Measurements from ENCODE around the gene TSPAN3.

Gene TSPAN3

DNA sequence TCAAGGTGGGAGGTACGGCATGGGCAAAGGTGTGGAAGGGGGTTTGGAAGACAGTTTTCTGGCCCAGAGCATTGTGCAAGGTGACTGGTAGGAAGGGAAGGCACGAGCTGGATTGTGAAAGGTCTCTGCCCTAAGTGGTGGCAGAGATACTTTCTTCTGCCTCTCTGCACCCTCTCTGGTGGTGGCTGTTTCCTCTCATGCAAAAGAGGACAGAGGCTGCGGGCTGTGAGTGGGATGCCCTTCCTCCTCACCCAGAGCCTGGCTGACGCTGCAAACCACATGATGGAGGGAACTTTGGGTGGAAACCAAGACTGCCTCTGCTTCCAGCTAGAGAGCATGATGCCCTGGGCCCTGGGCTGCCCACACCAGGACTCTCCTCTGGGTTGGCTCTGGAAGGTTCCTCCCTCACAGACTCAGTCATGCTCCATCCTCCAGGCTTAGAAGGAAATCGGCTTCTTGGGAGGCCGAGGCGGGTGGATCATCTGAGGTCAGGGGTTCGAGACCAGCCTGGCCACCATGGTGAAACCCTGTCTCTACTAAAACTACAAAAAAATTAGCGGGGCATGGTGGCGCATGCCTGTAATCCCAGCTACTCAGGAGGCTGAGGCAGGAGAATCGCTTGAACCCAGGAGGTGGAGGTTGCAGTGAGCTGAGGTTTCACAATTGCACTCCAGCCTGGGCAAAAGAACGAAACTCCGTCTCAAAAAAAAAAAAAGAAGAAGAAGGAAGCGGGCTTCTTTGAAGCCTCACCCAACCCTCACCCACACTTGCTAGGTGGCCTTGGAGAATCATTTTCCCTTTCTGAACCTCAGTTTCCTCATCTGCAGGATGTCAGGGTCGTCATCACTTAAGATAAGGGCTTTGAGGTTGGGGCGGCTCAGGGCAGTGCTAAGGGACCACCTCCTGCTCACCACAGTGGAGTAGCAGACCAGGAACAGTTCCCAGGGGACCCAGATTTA lies 67.7 kb downstream of the TSPAN3 start:
- DNase-seq, result no peak

DNA sequence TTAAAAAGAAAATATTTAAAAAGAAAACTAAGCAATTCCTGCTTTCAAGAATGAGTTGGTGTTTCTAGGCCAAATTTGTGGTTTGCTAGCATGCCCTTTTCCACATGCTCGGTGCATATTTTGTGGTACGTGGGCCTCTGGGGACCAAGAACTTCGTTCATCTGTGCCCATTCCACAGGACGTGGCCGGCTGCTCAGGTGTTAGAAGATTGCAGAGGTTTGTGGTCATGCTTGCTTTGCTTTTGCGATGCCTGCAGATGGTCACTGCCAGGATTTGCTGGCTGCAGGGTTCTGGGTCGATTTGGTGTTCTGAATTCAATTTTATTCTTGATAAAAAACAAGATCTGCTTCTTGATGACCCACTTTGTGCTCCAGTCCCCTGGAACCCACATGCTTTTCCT lies 68.5 kb downstream of the TSPAN3 start:
- DNase-seq, result no peak

DNA sequence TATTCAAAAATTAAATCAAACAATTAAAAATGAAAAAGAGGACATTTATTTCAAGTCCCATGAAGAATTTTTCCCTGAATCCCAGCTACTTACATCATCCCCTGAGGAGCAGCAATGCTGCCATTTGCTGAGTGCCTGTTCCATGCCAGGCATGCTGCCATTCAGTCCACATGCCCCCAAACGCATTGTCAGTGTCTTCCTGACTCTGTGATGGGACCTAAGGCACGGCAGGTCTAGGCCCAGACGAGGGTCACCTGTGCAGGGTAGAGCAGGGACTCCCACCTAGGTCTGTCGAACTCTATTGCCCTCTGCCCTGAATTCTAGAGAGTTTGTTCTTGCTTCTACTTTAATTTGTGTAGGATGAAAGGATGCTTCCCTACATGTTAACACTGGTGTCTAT lies 68.9 kb downstream of the TSPAN3 start:
- DNase-seq, result no peak

DNA sequence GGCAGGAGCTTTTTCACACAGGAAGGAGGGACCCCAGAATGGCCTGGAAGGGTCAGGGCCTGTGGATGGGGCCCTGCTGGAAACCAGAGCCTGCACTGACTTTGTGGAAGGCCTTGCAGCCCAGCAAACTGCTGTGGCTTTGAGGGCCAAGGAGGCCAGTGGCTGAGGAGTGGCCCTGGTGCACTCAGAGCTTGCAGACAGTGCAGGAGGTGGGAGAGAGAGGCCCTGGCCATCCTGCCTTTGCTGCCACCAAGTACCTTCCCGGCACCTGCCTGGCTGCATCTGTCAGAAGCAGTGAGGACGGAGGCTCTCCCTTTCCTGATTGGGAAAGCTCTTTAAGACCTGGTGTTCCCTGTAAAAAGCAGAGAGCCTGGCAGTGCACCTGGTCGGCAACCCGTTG lies 69.6 kb downstream of the TSPAN3 start:
- no peak for DNase-seq

DNA sequence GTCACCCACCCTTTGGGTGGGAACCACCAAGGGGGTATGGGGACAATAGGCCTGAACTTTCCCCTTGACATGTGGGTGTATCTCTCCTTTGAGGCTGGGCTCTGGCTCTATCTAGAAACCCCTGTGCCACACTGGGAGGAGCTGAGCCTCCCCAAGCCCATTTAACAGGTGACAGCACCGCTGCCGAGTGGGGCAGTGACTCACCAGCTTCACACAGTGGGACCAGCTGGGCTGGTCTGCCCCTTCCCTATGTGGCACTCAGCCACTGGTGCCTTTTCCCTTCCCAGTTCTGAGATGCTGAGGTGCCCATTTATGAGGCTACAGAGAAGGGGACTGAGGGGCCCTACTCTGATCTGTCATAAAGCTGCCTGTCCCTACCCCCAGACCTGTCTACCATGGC lies 70.9 kb downstream of the TSPAN3 start:
- DNase-seq, result no peak

DNA sequence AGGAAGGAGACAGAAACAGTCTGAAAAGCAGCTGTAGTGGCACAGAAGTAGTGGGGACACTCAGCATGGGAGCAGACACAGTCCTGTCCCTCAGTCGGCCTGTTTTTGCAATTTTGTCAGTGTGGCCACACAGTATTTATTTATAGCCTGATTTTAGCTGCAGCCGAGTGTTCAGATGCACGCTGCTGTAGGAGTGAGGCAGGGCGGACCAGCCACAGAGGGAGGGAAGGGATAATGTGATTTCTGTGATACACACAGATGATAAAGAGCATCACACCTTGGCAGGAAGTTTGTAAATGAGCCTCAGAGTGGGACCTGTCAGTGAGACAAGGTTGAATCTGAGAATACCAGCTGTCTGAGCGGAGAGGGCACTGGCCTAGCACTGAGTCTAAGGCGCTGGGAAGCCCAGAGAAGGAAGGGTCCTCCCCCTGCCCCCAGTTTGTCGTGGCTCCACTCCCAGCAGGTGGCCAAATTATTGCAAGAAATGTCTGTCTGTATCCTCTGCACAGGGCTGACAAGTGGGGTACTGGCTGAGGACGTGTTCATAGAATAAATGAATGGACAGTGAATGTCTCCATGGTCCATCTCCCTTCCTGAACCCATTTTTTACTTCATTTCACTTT lies 72.1 kb downstream of the TSPAN3 start:
- DNase-seq, result no peak

DNA sequence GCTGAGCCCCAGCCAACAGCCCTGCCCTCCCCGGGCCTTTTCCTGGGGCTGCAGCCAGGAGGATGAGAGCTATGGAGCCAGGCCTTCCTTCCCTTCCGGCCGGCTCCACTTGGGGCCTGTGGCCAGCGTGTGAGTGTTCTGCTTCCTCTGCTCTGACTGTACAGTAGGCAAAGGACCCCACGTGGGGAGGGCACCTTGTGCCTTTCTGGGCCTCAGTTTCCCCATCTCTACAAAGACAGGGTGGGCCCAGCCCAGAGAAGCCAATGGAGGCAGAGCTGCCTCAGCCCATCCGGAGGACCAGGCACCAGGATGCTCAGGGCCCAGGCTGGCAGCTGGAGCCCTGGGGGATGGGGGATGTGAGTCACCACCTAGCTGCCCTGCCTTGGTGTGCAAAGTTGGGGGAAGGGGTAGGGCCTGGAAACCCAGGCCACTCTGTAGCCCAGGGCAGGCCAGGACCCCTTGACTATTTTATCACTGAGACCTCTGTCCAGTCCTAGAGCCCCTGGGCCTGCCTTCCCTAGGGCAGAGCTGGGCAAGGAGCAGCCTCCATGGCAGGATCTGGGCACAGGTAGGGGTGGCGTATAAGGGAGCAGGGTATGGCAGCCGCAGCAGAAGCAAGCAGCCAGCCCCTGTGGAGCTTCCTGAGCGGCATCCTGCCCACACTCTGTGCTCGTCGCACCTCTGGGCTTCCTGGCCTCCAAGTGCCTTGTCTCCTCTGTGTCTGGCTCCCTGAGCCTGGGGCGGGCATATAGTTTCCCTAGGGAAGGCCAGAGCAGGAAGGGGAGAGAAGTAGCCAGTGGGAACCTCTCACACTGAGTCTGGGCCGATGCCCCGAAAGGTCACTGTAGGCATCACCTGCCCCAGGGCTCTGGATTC lies 74.1 kb downstream of the TSPAN3 start:
- no peak for DNase-seq

DNA sequence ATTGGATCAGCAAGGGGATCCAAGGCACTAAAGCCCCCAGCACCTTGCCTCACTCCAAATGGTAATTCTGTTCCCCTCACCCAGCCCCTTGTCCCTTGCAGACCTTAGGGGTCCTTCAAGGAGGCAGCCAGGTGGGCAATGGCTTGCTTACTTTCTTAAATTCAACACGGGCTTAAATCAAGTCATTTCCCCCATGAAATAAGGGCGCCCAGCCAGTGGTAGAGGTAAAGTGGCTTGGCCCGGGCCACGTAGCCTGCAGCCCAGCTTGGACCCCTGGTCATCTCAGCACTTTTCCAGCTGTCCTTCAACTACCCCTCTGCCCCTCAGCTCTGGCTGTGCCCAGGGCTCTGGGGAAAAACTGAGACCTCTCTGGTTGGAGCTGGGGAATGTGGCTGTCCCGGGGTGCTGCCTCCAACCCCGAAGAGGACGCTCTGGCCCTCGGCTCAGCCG lies 74.8 kb downstream of the TSPAN3 start:
- no peak for DNase-seq

DNA sequence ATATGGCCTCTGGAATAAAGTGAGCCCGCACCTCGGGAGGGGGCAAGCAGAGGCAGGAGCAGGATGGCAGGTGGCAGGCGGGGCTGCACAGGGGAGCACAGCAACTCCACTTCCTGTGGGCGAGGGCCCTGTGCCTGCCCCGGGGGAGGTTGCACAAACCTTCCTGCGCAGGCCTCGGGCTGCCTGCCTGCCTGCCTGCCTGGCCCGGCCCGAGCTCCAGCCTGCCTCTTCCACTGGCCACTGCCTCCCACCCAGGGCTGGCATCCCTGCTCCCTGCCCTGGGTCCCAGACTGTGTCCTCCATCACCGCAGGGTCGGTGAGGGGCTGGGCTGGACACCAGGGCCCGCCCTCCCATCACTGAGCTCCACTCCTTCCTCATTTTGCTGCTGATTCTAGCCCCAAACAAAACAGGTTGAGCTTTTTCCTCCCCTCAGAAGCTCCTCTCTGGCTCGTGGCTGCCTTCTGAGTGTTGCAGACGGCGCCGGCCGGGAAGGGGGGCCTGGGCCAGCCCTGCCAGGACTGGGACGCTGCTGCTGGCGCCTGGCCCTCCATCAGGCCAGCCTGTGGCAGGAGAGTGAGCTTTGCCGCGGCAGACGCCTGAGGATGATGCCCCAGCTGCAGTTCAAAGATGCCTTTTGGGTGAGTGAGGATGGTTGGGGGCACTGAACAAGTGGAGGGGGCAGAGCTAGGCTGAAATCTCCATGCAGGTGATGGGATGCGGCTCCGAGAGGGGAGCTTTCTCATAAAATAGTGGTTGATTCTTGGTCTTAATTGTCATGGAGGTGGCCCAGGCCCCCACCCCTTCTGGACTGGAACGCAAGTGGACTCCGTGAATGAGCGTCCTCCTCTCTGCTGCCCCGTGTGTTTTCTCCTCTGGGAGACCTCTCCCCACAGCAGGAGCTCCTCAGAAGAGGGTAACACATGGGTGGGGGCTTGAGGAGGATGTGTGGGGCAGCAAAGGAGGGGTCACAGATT lies 75.7 kb downstream of the TSPAN3 start, which contains the start of gene PSTPIP1:
PSTPIP1 (plus strand) TSS at position 156 of the 975 bp plus-strand sequence; CDS start at position 604, 448 bp downstream.
- no peak for DNase-seq

DNA sequence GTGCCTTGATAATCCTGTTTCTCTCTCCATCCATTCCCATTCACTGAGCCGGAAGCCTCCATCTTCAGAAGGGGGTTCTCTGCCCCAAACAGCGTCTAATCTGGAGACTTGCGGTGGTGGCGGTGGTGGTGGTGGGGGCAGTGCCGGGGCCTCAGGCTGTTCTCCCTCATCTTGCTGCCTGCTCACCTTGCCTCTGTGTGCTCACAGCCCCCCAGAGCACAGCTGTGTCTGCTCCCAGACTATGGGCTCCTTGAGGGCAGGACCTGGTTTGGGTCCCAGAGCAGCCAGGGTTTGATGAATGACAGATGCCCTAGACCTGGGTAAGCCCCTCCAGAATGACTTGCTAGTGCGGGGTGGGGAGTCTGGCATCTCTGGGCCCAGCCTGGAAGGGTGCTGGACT lies 76.4 kb downstream of the TSPAN3 start:
- DNase-seq, result no peak

DNA sequence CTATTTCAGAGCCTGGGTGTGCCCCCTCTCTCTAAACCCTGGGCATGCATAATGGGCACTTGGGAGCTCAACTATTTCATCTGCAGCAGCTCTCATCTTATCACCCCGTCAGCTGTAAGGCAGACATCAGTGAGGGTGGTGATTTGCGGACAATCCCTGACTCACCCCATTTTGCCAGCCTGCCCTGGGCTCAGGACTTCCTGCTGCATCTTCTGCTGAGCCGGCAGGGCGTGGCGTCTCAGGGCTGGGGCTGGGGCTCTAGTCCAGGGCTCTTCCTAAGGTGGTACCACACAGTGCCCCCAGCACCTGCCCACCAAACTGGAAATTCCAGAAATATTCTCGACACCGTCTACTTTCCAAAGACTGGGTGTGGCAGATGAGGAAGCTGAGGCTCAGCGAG lies 76.9 kb downstream of the TSPAN3 start:
- DNase-seq, result no peak

DNA sequence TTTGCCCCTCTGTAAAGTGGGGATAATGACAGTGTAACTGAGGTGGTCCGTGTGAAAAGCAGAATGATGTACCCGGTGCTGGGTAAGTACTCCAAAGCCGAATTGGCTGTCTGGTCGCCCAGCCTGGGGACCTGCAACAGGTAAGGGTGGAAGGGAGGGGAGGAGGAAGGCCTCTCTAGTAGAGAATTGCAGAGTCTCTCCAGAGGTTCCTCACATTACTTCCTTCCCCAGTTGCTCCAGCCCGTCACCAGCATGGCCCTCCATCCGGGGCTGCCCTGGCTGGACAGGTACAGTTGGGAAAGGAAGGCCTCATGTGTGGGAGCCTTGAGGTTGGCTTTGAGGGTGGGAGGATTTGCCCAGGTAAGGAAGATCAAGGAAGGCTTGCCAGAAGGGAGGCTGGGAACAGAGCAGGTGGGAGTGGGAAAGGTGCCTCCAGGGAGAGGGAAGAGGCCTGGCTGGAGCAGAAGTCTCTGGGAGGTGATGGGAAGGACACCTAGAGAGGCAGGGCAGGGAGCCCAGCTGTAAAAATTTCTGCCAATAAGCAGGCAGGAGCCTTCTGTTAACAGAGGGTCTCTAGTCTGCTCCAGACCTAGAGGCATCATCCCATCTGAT lies 77.7 kb downstream of the TSPAN3 start:
- DNase-seq, result no peak

DNA sequence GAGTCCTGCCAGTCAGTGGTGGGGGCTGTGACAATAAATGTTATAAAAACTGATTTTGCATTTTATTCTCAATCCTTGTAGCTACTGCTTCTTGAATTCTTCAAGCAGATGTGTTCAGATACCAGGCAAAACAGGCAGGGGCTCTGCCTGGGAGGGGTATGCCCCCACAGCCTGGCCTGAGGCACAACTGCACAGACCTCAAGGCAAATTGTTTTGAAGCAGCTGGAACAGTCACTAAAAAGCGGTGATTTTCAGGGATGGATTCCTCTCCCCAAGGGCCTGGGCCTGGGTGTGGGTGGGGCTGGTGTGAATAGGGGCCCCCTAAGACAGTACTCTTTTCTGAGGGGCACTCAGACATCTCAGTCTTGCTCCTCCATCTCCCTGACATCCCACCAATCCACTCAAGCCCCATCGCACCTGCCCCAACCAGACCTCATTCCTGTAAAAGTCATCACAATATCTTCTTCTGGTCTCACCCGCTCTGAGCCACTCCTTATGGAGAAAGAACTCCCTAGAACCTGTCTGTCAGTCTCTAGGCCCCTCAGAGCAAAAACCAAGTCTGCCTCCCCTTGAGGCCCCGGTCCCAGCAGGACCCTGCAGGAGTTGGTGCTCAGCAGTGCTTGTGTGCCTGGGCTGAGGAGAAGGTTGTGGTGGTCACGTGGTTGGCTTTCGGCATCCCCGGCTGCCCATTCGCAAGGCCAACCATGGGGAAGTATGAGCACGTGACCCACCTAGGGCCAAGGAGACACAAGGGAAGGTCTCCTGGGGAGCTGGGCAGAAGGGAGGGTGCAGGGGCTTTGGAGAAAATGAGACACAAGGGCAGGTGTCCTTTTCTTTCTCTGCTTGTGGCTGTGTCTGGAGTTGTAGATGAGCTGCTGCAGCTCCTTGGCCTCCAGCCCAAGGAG lies 78.9 kb downstream of the TSPAN3 start:
- no peak for DNase-seq

All from islet precursor cell (in vitro differentiated cells).